Gastroesophageal sphincter (tissue), 3 donors: ENCODE data around the gene CANX.

Experiments used
- CTCF ChIP-seq, 4 experiments: fragments of 200-600 bp in 2 of 4; fragments of 450-650 bp in 2 of 4; sonication (generic) in 1 of 4; IDR thresholded peaks; one replicate each; pipeline ENCODE4 v1.5.1; 2017 to 2019; ENCODE audit warnings: antibody characterized with exemption in 4 of 4, mild to moderate bottlenecking in 2 of 4, moderate library complexity in 2 of 4
- EP300 ChIP-seq: sonication (generic); formaldehyde crosslinking; IDR thresholded peaks from one replicate; pipeline ENCODE4 v1.6.1; 2017; ENCODE audit warnings: antibody characterized with exemption, mild to moderate bottlenecking
- POLR2AphosphoS5 ChIP-seq: sonication (generic); formaldehyde crosslinking; IDR thresholded peaks from one replicate; pipeline ENCODE4 v1.6.1; 2017; ENCODE audit warnings: antibody characterized with exemption

GRCh38 chr5:179724163-179724562 is 25.4 kb downstream of the CANX start:
- no peak for TF ChIP-seq CTCF (IDR thresholded peaks at IDR 0.05)
- no peak for TF ChIP-seq EP300
- TF ChIP-seq POLR2AphosphoS5: no peak
